HEK293T (cell line): ENCODE measurements around the gene HPSE2.

Experiments used
- FOXM1 ChIP-seq: fragments of 450-650 bp; IDR thresholded peaks from 2 replicates; pipeline ENCODE4 v1.6.1; 2017; ENCODE audit warnings: mild to moderate bottlenecking, borderline replicate concordance
- NFRKB ChIP-seq: fragments of 450-650 bp; IDR thresholded peaks from 2 replicates; pipeline ENCODE4 v1.6.1; 2016; ENCODE audit warnings: mild to moderate bottlenecking, moderate library complexity
- TF ChIP-seq, protein P1 (sequence below): fragments of 450-650 bp; IDR thresholded peaks from 2 replicates; pipeline ENCODE4 v1.6.1; 2016

DNA sequence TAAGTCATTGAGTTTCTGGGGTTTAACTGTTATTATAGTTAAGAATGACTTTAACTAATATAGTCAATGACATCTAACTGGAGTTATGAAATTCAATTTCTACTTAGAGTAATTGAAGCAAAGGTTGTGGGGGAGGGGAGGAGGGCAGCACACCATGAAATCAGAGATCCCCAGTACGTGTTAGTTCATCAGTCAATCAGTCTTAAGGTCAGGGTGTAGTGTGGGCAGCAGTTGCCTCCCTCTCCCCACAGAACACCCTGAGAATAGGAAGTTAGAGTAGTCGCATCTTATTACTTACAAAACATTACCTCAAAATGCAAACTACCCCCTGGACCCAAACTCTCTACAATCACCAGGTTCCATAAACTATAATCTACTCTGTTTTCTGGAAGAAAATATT, 781.9 kb downstream of the HPSE2 start:
- TF ChIP-seq NFRKB (no peak), FOXM1 (no peak)
- TF ChIP-seq, protein P1, sequence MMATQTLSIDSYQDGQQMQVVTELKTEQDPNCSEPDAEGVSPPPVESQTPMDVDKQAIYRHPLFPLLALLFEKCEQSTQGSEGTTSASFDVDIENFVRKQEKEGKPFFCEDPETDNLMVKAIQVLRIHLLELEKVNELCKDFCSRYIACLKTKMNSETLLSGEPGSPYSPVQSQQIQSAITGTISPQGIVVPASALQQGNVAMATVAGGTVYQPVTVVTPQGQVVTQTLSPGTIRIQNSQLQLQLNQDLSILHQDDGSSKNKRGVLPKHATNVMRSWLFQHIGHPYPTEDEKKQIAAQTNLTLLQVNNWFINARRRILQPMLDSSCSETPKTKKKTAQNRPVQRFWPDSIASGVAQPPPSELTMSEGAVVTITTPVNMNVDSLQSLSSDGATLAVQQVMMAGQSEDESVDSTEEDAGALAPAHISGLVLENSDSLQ: no peak
